PC-3 (cell line): ENCODE data around the gene FGF12.

ENCODE experiments used
- EZH2 ChIP-seq: fragments of 300-600 bp; sonication (generic); IDR thresholded peaks from one replicate; pipeline ENCODE4 v1.6.1; 2017; ENCODE audit warnings: antibody characterized with exemption, mild to moderate bottlenecking, low read length; ENCODE audit not compliant: unreplicated experiment
- EZH2phosphoT487 ChIP-seq: fragments of 300-600 bp; sonication (generic); IDR thresholded peaks from 2 replicates; pipeline ENCODE4 v1.6.1; 2018; ENCODE audit warnings: mild to moderate bottlenecking, antibody characterized with exemption, low read length, borderline replicate concordance
- TF ChIP-seq, protein P1 (sequence below): fragments of 300-600 bp; sonication (generic); conservative IDR thresholded peaks from 2 replicates; pipeline ENCODE4 v1.5.1; 2017; ENCODE audit warnings: antibody characterized with exemption, low read depth, mild to moderate bottlenecking, low read length

DNA sequence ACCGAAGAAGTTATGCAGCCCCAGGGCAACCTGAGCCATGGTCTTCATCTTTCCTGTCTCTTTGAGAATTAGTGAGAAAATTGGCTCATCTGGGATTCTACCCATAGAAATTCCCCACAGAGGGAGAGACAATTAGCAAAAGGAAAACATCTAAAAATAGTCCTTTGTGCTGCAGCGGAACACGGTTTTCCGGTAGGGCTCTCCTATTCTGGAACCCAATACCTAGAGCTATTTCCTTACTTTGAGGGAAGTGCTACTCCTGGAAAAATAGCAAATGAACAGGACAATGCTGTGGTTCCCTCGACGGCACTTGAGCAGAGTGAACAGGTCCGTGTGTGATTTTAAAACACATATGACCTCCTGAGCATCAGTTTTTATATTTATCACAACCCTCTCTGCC is 210.5 kb downstream of the FGF12 start:
- TF ChIP-seq EZH2 (no peak), EZH2phosphoT487 (no peak)
- TF ChIP-seq, protein P1, sequence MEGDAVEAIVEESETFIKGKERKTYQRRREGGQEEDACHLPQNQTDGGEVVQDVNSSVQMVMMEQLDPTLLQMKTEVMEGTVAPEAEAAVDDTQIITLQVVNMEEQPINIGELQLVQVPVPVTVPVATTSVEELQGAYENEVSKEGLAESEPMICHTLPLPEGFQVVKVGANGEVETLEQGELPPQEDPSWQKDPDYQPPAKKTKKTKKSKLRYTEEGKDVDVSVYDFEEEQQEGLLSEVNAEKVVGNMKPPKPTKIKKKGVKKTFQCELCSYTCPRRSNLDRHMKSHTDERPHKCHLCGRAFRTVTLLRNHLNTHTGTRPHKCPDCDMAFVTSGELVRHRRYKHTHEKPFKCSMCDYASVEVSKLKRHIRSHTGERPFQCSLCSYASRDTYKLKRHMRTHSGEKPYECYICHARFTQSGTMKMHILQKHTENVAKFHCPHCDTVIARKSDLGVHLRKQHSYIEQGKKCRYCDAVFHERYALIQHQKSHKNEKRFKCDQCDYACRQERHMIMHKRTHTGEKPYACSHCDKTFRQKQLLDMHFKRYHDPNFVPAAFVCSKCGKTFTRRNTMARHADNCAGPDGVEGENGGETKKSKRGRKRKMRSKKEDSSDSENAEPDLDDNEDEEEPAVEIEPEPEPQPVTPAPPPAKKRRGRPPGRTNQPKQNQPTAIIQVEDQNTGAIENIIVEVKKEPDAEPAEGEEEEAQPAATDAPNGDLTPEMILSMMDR, result no peak
